Measurements from ENCODE around the gene TMED1. TPM values are rescaled to one million over a fixed set of nuclear protein-coding genes. Genes with fewer than 3 reads are reported as not detected.

TMED1 gene
- total RNA-seq, 3 donors from 2014 or later, result 12.8 to 24.7 (median 15.3) TPM

- ATAC-seq (no peak), DNase-seq (no peak)
- H3K9me3 ChIP-seq, result no peaks in the 10 kb centered on the region
- TF ChIP-seq CTCF (IDR thresholded peaks at IDR 0.05), result no peak
- no peak overlapping the region for H3K4me3 ChIP-seq
- peaks cover 25% of the 10 kb centered on the region for H3K36me3 ChIP-seq (ENCODE audit: low read depth)
- no peaks in the 10 kb centered on the region for H3K4me1 ChIP-seq (ENCODE audit: low read depth)
- intact Hi-C loops (cut with DNase I, micrococcal nuclease), result no loop called here
Observed at GRCh38 chr19:10788146-10788545, 47.9 kb downstream of the TMED1 start.

GRCh38 chr19:10784257-10784656, 51.8 kb downstream of the TMED1 start:
- peak in 1 of 3 donors; percentile 27 for DNase-seq
- H3K4me3 ChIP-seq, result no peak overlapping the region
- H3K36me3 ChIP-seq (ENCODE audit: low read depth), result peaks cover 35% of the 10 kb centered on the region
- H3K9me3 ChIP-seq, result no peaks in the 10 kb centered on the region
- intact Hi-C loops (cut with DNase I, micrococcal nuclease), result no loop called here
- peak; percentile 38 for ATAC-seq
- TF ChIP-seq CTCF (IDR thresholded peaks at IDR 0.05), result no peak
- no peaks in the 10 kb centered on the region for H3K4me1 ChIP-seq (ENCODE audit: low read depth)

- H3K9me3 ChIP-seq, result no peaks in the 10 kb centered on the region
- intact Hi-C loops (cut with DNase I, micrococcal nuclease), result no loop called here
- ATAC-seq (peak; percentile 17), DNase-seq (no peak)
- no peak for TF ChIP-seq CTCF (IDR thresholded peaks at IDR 0.05)
- H3K36me3 ChIP-seq (ENCODE audit: low read depth), result peaks cover 27% of the 10 kb centered on the region
- no peaks in the 10 kb centered on the region for H3K4me1 ChIP-seq (ENCODE audit: low read depth)
- no peak overlapping the region for H3K4me3 ChIP-seq
Observed at GRCh38 chr19:10782795-10783194, 53.2 kb downstream of the TMED1 start.

Small RNAs within 50 kb of the gene (microRNA-seq; reads per million reads assigned to microRNA genes)
- gene MIR199A1 (0.70 reads per million), gene MIR6793 (0.93 reads per million)

Other genes starting within 250 kb of the TMED1 start
- gene AP1M2, start 248.9 kb downstream of the TMED1 start, total RNA-seq, result 100 to 1,000 TPM in 2 of 3 donors, 10 to 100 TPM in 1; 42.6 to 140 (median 131) TPM
- gene SLC44A2, start 210.7 kb downstream of the TMED1 start, total RNA-seq, result 100 to 1,000 TPM in 2 of 3 donors, 10 to 100 TPM in 1; 90.0 to 179 (median 116) TPM
- gene ILF3, start 181.9 kb downstream of the TMED1 start, total RNA-seq, result 100 to 1,000 TPM; 151 to 213 (median 178) TPM
- gene QTRT1, start 134.8 kb downstream of the TMED1 start, total RNA-seq, result 100 to 1,000 TPM in 2 of 3 donors, 10 to 100 TPM in 1; 57.8 to 107 (median 101) TPM
- gene DNM2, start 118.1 kb downstream of the TMED1 start, total RNA-seq, result 100 to 1,000 TPM; 318 to 602 (median 562) TPM
- gene C19orf38, start 12.2 kb upstream of the TMED1 start, total RNA-seq, result 1 to 10 TPM in 1 of 3 donors, under 1 TPM in 2; 0.64 to 1.9 (median 0.73) TPM
- gene CARM1, start 35.3 kb upstream of the TMED1 start, total RNA-seq, result 10 to 100 TPM; 49.1 to 54.3 (median 49.7) TPM
- gene YIPF2, start 92.4 kb upstream of the TMED1 start, total RNA-seq, result 10 to 100 TPM; 34.0 to 55.8 (median 55.2) TPM
- 10 to 100 TPM; 18.5 to 25.0 (median 22.7) TPM for gene TIMM29, start 92.6 kb upstream of the TMED1 start, total RNA-seq
- gene SMARCA4, start 124.8 kb upstream of the TMED1 start, total RNA-seq, result 10 to 100 TPM; 81.5 to 86.5 (median 86.3) TPM

Measured in mucosa of descending colon (tissue), 3 donors.